GM13977 (cell line): Measurements from ENCODE around the gene TNFAIP2.

ENCODE experiments used
- DNase-seq: peaks from one replicate; pipeline ENCODE4 v3.0.0; 2012; ENCODE audit warnings: low spot score
- in situ Hi-C: fragments of 300-500 bp; cut with MboI; formaldehyde crosslinking; loops from one replicate; pipeline ENCODE4 v1.12.0; 2022; ENCODE audit warnings: low sequenced_read_pairs, low pct_unique_long_range_greater_than_20kb, mixed read lengths, inconsistent platforms; ENCODE audit not compliant: unreplicated experiment
- TF ChIP-seq, protein P1 (sequence below): IDR thresholded peaks from 2 replicates; pipeline ENCODE4 v1.5.1; 2012; ENCODE audit warnings: mild to moderate bottlenecking, control low read depth; ENCODE audit not compliant: insufficient read depth; ENCODE audit errors: extremely low read depth, missing control alignments

The TNFAIP2 gene

DNA sequence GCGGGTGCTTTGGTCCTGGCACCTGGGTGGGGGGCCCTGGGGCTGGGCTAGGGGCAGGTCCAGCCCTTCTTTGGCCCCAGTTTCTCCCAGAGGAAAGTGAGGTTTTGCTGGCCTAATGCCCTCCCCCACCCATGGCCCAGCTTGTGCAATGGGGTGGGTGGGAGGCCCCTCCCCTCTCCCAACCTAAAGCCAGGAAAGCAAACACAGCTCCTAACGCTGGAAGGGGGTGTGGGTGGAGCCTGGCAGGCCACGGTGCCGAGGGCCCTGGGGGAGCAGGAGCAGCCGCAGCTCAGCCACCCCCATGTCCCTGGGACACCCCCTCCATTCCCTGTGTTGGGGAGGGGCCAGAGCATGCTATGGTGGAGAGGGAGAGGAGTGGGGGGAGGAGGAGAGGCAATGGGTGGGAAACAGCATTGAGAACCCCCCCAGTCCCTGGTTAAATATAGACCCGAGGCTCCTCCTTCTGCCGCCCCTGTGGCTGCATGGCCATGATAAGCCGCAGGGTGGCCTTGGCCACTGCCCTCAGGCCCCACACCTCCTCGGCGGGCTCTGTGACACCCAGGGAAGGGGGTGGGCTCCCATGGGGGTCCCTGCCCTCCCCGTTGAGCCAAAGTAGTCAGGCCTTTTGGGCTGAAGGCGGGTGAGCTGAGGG, 24.1 kb upstream of the TNFAIP2 start:
- TF ChIP-seq, protein P1, sequence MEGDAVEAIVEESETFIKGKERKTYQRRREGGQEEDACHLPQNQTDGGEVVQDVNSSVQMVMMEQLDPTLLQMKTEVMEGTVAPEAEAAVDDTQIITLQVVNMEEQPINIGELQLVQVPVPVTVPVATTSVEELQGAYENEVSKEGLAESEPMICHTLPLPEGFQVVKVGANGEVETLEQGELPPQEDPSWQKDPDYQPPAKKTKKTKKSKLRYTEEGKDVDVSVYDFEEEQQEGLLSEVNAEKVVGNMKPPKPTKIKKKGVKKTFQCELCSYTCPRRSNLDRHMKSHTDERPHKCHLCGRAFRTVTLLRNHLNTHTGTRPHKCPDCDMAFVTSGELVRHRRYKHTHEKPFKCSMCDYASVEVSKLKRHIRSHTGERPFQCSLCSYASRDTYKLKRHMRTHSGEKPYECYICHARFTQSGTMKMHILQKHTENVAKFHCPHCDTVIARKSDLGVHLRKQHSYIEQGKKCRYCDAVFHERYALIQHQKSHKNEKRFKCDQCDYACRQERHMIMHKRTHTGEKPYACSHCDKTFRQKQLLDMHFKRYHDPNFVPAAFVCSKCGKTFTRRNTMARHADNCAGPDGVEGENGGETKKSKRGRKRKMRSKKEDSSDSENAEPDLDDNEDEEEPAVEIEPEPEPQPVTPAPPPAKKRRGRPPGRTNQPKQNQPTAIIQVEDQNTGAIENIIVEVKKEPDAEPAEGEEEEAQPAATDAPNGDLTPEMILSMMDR, result no peak

GRCh38 chr14:103099733-103100280, 23.5 kb upstream of the TNFAIP2 start:
- TF ChIP-seq, protein P1, result no peak
- in situ Hi-C loops, result loop anchor here (25.0 kb wide), 1 partner anchor 187 kb away; no protein-coding TSS in a partner anchor
- no peak for DNase-seq

More for the DNA sequence above, 24.1 kb upstream of the TNFAIP2 start:
- no peak for DNase-seq
- in situ Hi-C loops, result loop anchor here (25.0 kb wide), 1 partner anchor 188 kb away; no protein-coding TSS in a partner anchor

- in situ Hi-C loops, result no loop called here
- DNase-seq, result no peak
- TF ChIP-seq, protein P1, result no peak
Measured at GRCh38 chr14:103100281-103101121, 22.8 kb upstream of the TNFAIP2 start.

GRCh38 chr14:103101257-103101962, 21.9 kb upstream of the TNFAIP2 start:
- TF ChIP-seq, protein P1, result no peak
- no peak for DNase-seq
- in situ Hi-C loops, result no loop called here

GRCh38 chr14:103101963-103102688, 21.1 kb upstream of the TNFAIP2 start:
- in situ Hi-C loops, result no loop called here
- TF ChIP-seq, protein P1, result no peak
- DNase-seq, result no peak

DNA sequence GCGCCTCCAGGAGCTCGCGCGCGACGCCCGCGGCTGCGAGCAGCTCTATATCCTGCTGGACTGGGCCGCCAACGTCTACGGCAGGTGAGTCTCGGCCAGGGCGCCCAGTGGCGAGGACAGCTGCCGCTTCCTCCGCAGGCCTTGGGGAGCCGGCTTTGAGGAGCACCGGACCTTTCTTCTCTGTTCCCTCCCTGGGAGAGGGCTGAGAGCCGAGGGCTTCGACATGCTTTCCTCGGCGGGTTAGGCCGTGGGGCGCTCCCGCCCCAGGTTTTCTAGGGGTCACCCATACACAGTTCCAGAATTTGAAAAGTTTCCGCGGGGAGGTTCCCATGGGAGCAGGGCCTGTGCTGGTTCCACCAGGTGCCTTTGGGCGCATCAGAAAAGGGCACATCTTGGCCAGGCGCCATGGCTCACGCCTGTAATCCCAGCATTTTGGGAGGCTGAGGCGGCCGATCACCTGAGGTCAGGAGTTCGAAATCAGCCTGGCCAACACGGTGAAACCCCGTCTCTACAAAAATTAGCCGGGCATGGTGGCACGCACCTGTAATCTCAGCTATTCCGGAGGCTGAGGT, 20.5 kb upstream of the TNFAIP2 start:
- no peak for DNase-seq
- in situ Hi-C loops, result no loop called here
- TF ChIP-seq, protein P1, result no peak
